ENCODE results near the gene ACOT11.

- TF ChIP-seq EZH2phosphoT487 (IDR thresholded peaks at IDR 0.05) = no peak
- no peak for TF ChIP-seq CTCF (IDR thresholded peaks at IDR 0.05)
These were observed 9.8 kb downstream of the ACOT11 start for GRCh38 chr1:54557671-54558355.

Data from neural progenitor cell (in vitro differentiated cells).